GM21737 (cell line): ENCODE data around the gene TOX3.

Experiments used
- ATAC-seq: cut with Tn5 transposase; IDR thresholded peaks from one replicate; pipeline ENCODE4 v1.9.1; 2021; ENCODE audit warnings: mild to moderate bottlenecking, moderate library complexity; ENCODE audit not compliant: unreplicated experiment

Gene TOX3

GRCh38 chr16:52455549-52456277, 91.2 kb downstream of the TOX3 start:
- ATAC-seq, result no peak

GRCh38 chr16:52453644-52454043, 93.3 kb downstream of the TOX3 start:
- ATAC-seq, result no peak

GRCh38 chr16:52451971-52452421, 94.9 kb downstream of the TOX3 start:
- no peak for ATAC-seq

GRCh38 chr16:52450916-52451315, 96.0 kb downstream of the TOX3 start:
- ATAC-seq, result no peak

- no peak for ATAC-seq
Observed at GRCh38 chr16:52450241-52450640, 96.7 kb downstream of the TOX3 start.

- ATAC-seq, result no peak
Observed at GRCh38 chr16:52446080-52446479, 100.9 kb downstream of the TOX3 start.

- ATAC-seq, result no peak
Observed at GRCh38 chr16:52441886-52442285, 105.1 kb downstream of the TOX3 start.

GRCh38 chr16:52440248-52440647, 106.7 kb downstream of the TOX3 start:
- no peak for ATAC-seq

GRCh38 chr16:52439750-52440149, 107.2 kb downstream of the TOX3 start:
- ATAC-seq, result no peak

- ATAC-seq, result no peak
Observed at GRCh38 chr16:52439171-52439701, 107.7 kb downstream of the TOX3 start.

- ATAC-seq, result no peak
Observed at GRCh38 chr16:52437277-52437670, 109.7 kb downstream of the TOX3 start.

GRCh38 chr16:52436339-52437276, 110.3 kb downstream of the TOX3 start:
- no peak for ATAC-seq

- no peak for ATAC-seq
Observed at GRCh38 chr16:52434224-52434623, 112.7 kb downstream of the TOX3 start.

- no peak for ATAC-seq
Observed at GRCh38 chr16:52433643-52434042, 113.3 kb downstream of the TOX3 start.

GRCh38 chr16:52424591-52424990, 122.4 kb downstream of the TOX3 start:
- ATAC-seq, result no peak

- no peak for ATAC-seq
Observed at GRCh38 chr16:52422307-52422706, 124.6 kb downstream of the TOX3 start.

- no peak for ATAC-seq
Observed at GRCh38 chr16:52418201-52418600, 128.7 kb downstream of the TOX3 start.

- no peak for ATAC-seq
Observed at GRCh38 chr16:52416888-52417287, 130.1 kb downstream of the TOX3 start.

GRCh38 chr16:52411011-52411410, 135.9 kb downstream of the TOX3 start:
- ATAC-seq, result no peak

- no peak for ATAC-seq
Observed at GRCh38 chr16:52408191-52408845, 138.6 kb downstream of the TOX3 start.

- ATAC-seq, result no peak
Observed at GRCh38 chr16:52407778-52408177, 139.2 kb downstream of the TOX3 start.
